SK-N-SH treated with all-trans-retinoic acid at 6 μM for 48 hours (cell line): ENCODE results near the gene LCTL.

Experiments
- ATAC-seq: fragments of 200-7000 bp; cut with Tn5 transposase; 3 replicates; pipeline ENCODE4 v1.9.1; 2020; ENCODE audit warnings: mild to moderate bottlenecking, moderate library complexity
- ARNTL ChIP-seq: fragments of 450-650 bp; formaldehyde crosslinking; IDR thresholded peaks from 2 replicates; pipeline ENCODE4 v1.5.0; 2020; ENCODE audit warnings: low read depth, mild to moderate bottlenecking, moderate library complexity, borderline replicate concordance
- CREB5 ChIP-seq: fragments of 250-450 bp; sonication (Bioruptor Pico); IDR thresholded peaks from 2 replicates; pipeline ENCODE4 v1.5.1; 2020; ENCODE audit warnings: low read depth, mild to moderate bottlenecking, moderate library complexity
- CSRNP3 ChIP-seq: fragments of 250-450 bp; sonication (Bioruptor Pico); IDR thresholded peaks from 2 replicates; pipeline ENCODE4 v1.5.1; 2021; ENCODE audit warnings: mild to moderate bottlenecking, moderate library complexity
- ESRRG ChIP-seq: fragments of 250-450 bp; sonication (Bioruptor Pico); IDR thresholded peaks from 2 replicates; pipeline ENCODE4 v1.6.1; 2021; ENCODE audit warnings: mild to moderate bottlenecking
- GLIS3 ChIP-seq: fragments of 250-450 bp; sonication (Bioruptor Pico); IDR thresholded peaks from 2 replicates; pipeline ENCODE4 v1.5.0; 2020; ENCODE audit warnings: mild to moderate bottlenecking, moderate library complexity
- ISL1 ChIP-seq: fragments of 250-450 bp; sonication (Bioruptor Pico); IDR thresholded peaks from 2 replicates; pipeline ENCODE4 v2.1.2; 2022; ENCODE audit warnings: mild to moderate bottlenecking, moderate library complexity
- PATZ1 ChIP-seq: fragments of 250-450 bp; sonication (Bioruptor Pico); IDR thresholded peaks from 2 replicates; pipeline ENCODE4 v1.8.0; 2020; ENCODE audit warnings: mild to moderate bottlenecking, moderate library complexity, borderline replicate concordance
- POU6F1 ChIP-seq: fragments of 250-450 bp; sonication (Bioruptor Pico); IDR thresholded peaks from 2 replicates; pipeline ENCODE4 v1.8.0; 2021; ENCODE audit warnings: low read depth, mild to moderate bottlenecking, moderate library complexity, borderline replicate concordance
- PPARA ChIP-seq: fragments of 250-450 bp; sonication (Bioruptor Pico); IDR thresholded peaks from 2 replicates; pipeline ENCODE4 v1.5.0; 2020; ENCODE audit warnings: mild to moderate bottlenecking, borderline replicate concordance
- RARB ChIP-seq: fragments of 250-450 bp; sonication (Bioruptor Pico); IDR thresholded peaks from 2 replicates; pipeline ENCODE4 v1.8.0; 2021; ENCODE audit warnings: mild to moderate bottlenecking, moderate library complexity
- SNAI2 ChIP-seq: fragments of 250-450 bp; sonication (Bioruptor Pico); IDR thresholded peaks from 2 replicates; pipeline ENCODE4 v1.5.0; 2020; ENCODE audit warnings: mild to moderate bottlenecking, moderate library complexity
- TCF4 ChIP-seq: fragments of 250-450 bp; sonication (Bioruptor Pico); IDR thresholded peaks from 2 replicates; pipeline ENCODE4 v1.8.0; 2021; ENCODE audit warnings: mild to moderate bottlenecking, moderate library complexity, borderline replicate concordance
- TOX ChIP-seq: fragments of 250-450 bp; sonication (Bioruptor Pico); IDR thresholded peaks from 2 replicates; pipeline ENCODE4 v1.8.0; 2021; ENCODE audit warnings: mild to moderate bottlenecking, moderate library complexity, borderline replicate concordance
- TSHZ2 ChIP-seq: fragments of 250-450 bp; sonication (Bioruptor Pico); IDR thresholded peaks from 2 replicates; pipeline ENCODE4 v1.5.0; 2020; ENCODE audit warnings: mild to moderate bottlenecking, moderate library complexity
- ZFP3 ChIP-seq: fragments of 250-450 bp; sonication (Bioruptor Pico); IDR thresholded peaks from 2 replicates; pipeline ENCODE4 v1.5.0; 2020; ENCODE audit warnings: mild to moderate bottlenecking, moderate library complexity
- ZFP30 ChIP-seq: fragments of 450-650 bp; formaldehyde crosslinking; IDR thresholded peaks from 2 replicates; pipeline ENCODE4 v1.5.0; 2022; ENCODE audit warnings: mild to moderate bottlenecking, moderate library complexity
- ZNF565 ChIP-seq: fragments of 450-650 bp; formaldehyde crosslinking; conservative IDR thresholded peaks from 2 replicates; pipeline ENCODE4 v1.5.0; 2020; ENCODE audit warnings: low read depth, mild to moderate bottlenecking, moderate library complexity
- ZNF70 ChIP-seq: fragments of 450-650 bp; formaldehyde crosslinking; IDR thresholded peaks from 2 replicates; pipeline ENCODE4 v1.5.0; 2020; ENCODE audit warnings: mild to moderate bottlenecking, moderate library complexity
- ZNF8 ChIP-seq: fragments of 450-650 bp; formaldehyde crosslinking; IDR thresholded peaks from 2 replicates; pipeline ENCODE4 v1.5.0; 2020; ENCODE audit warnings: mild to moderate bottlenecking, moderate library complexity

LCTL gene

GRCh38 chr15:66609876-66610275 lies 44.1 kb upstream of the LCTL start:
- TF ChIP-seq ZFP3 (CRISPR knock-in tag) (no peak), RARB (CRISPR knock-in tag) (no peak), ARNTL (CRISPR knock-in tag) (no peak), TCF4 (CRISPR knock-in tag) (no peak), ISL1 (CRISPR knock-in tag) (no peak), PPARA (CRISPR knock-in tag) (no peak), POU6F1 (CRISPR knock-in tag) (no peak), ZNF70 (CRISPR knock-in tag) (no peak), ZFP30 (CRISPR knock-in tag) (no peak), TOX (no peak), TSHZ2 (CRISPR knock-in tag) (no peak)
- ATAC-seq, result no peak

- no peak for TF ChIP-seq ZFP30 (CRISPR knock-in tag)
- no peak for TF ChIP-seq ESRRG (CRISPR knock-in tag)
- no peak for TF ChIP-seq PPARA (CRISPR knock-in tag)
- TF ChIP-seq CREB5 (CRISPR knock-in tag), result no peak
- no peak for TF ChIP-seq TOX
- TF ChIP-seq ZNF565, result no peak
- TF ChIP-seq CSRNP3, result no peak
- no peak for TF ChIP-seq TSHZ2 (CRISPR knock-in tag)
- TF ChIP-seq GLIS3, result no peak
- TF ChIP-seq SNAI2 (CRISPR knock-in tag), result no peak
- no peak for TF ChIP-seq PATZ1 (CRISPR knock-in tag)
- TF ChIP-seq ZNF8 (CRISPR knock-in tag), result no peak
- TF ChIP-seq, all 23 proteins: peak for 0
- ATAC-seq, result no peak
Measured at GRCh38 chr15:66608881-66609280, 43.1 kb upstream of the LCTL start.
